Amniotic stem cell (primary cell): ENCODE measurements around the gene ARHGAP10.

Experiments
- DNase-seq: peaks from one replicate; lab custom pipeline; 2025; lab: John Stamatoyannopoulos, UW

ARHGAP10 gene

DNA sequence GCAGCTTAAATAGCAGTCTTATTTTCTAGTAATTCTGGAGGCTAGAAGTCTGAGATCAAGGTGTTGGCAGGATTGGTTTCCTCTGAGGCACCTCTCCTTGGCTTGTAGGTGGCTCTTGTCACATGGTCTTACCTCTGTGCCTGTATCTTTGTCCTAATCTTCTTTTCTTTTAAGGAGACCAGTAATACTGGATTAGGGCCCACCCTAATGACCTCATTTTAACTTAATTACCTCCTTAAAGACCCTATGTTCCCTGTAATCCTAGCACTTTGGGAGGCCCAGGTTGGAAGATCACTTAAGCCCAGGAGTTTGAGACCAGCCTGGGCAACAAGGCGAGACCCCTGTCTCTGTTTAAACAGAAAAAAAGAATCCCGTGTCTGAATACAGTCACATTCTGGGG lies 38.9 kb downstream of the ARHGAP10 start:
- DNase-seq: no peak

DNA sequence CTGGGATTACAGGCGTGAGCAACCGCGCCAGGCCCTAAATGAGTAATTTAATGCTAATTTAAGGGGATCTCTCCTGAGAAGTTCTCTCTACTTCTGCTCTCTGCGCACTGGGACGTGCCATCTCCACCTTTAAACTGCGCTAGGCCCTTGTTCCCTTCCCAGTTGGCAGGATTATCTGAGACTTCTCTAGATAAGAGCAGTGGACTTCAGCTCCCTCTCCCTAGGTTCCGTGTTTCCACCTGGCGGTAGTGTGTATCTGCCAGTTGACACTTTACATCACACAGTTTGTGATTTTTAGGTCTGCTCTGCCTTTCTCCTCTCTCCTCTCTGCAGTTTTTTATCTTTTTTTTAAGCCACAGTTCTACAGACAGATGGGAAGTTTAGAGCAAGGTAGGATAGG lies 40.2 kb downstream of the ARHGAP10 start:
- no peak for DNase-seq

DNA sequence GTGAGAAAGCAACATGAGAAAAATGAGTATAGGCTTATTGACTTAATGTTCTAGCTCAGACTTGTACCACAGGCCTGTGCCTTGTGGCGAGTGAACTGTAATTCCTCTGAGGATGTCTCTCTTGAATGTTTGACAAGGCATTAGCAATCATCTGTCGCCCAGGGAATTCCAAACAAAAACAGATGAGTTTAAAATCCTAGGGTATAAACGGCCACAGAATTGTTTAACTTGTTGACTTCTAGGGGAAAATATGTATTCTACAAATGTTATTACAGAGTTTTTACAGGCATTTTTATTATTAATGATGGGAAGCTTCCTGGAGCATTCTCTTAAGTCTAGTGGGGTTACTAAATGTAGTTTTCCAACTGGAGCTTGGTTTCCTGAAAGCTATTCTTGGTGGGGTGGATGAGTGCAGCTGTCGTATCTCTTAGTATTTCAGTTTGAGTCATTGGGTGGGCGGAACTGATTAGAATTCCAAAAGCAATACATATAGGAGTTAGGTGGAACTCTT lies 40.6 kb downstream of the ARHGAP10 start:
- DNase-seq: peak; percentile 73

DNA sequence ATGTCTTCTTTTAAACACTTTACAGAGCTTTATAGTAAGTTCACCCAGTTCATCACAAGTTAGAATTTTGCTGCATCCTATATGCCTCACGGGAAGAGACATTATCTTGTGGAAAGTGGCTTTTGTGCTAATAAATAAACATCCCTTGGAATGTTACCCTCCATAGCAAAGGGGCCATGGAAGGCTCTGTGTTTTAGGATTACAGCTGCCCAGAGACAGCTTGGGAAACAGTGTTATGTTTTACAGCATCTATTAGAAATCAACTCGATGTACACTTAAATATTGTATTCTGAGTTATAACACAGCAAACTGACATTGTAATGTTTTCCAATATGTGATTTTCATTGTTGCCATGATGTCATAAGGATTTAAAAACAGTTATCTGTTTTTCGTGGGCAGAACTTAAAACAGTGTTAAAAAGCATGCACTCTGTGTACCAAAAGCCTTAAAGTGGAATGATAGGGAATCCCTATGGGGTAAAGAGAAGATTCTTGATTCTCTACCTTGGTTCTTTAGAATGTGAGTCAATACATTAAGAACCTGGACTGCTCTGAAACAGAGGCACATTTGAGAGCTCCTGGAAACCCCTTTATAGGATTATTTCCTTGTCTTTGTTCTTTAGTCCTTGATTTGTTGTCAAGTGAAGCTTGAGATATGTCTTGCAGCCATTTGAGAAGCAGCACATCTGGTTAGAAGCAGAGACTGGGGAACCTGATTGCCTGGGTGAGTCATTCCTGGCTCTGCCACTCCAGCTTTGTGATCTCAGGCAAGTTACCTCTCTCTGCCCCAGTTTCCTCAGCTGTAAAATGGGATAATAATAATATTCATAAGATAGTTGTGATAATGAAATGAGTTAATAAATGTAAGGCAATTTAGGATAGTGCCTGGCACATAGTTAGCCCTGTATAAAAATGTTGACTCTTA lies 41.6 kb downstream of the ARHGAP10 start:
- DNase-seq: peak; percentile 43

DNA sequence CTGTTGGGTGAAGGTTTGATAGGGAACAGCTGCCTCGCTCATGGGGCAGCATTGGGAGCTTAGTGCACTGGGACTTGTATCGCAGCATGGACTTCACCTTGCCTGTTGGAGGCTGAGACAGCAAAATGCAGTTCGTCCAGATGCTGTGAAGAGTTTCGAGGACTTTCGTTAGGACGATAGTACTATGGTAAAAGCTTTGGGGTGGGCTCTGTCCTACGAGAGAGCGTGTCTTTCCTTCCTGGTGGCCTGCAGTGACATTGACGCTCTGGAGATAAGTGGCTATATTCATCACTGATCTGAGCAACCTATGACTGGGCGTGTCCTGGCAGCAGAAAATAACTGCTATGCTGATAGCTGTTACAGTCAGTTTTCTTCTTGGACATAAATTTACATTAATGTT lies 44.8 kb downstream of the ARHGAP10 start:
- no peak for DNase-seq

DNA sequence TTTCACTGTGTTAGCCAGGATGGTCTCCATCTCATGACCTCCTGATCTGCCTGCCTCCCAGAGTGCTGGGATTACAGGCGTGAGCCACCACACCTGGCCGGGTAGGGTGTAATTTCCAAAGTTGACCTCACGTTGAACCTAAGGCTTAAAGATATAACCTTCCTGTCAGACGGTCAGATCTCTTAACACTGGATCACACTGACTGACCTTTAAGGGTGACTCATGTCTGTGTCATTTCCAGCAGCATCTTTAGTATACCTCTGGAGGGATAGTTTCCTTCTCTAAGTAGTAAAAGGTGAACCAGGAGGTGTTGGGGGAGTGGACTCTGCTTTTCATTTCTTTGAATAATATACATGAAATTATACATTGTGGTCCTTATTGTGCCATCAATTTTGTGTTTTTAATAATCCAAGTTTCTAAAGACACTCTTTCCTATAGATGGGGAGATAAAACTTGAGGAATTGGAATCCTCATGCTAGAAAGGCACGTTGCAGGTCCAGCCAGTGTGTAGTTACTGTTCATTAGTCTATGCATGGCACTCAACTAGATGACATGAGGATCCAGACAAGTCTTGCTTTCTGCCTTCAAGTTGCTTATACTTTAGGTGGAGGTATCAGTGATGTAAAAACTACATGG lies 45.7 kb downstream of the ARHGAP10 start:
- DNase-seq: no peak

DNA sequence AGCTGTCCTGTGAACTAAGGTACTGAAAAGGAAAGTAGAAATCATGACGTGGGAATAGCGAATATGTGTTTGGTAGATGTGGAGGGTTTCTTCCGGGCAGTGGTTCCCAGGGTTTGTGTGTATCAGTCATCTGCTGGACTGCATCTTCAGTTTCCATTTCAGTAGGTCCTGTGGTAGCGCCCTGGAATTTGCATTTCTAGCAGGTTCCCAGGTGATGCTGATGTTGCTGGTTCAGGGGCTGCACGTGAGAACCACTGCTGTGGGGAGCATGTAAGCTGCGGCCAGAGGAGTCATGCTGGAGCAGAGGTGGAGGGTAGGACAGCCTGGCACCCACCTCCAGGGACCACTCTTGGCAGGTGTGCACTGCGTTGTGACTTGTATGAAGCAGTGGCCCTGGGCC lies 47.1 kb downstream of the ARHGAP10 start:
- DNase-seq: no peak

DNA sequence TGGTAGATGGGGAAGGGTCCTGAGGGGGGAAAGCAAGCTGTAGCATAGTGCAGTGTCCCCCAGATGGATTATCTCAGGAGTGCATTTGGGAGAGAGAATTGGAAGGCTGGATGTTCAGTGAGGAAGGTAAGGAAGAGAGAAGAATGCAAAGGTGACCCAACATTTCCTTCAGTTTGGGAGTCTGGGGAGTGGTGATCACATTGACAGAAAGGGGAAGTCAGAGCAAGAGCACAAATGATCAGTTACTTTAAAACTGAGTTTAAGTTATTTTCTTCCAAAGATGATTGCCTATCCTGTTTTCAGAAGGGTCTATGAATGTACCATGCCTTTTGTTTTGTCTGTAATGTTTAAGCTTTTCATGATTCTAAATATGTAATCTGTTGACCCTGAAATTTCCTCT lies 47.6 kb downstream of the ARHGAP10 start:
- no peak for DNase-seq

DNA sequence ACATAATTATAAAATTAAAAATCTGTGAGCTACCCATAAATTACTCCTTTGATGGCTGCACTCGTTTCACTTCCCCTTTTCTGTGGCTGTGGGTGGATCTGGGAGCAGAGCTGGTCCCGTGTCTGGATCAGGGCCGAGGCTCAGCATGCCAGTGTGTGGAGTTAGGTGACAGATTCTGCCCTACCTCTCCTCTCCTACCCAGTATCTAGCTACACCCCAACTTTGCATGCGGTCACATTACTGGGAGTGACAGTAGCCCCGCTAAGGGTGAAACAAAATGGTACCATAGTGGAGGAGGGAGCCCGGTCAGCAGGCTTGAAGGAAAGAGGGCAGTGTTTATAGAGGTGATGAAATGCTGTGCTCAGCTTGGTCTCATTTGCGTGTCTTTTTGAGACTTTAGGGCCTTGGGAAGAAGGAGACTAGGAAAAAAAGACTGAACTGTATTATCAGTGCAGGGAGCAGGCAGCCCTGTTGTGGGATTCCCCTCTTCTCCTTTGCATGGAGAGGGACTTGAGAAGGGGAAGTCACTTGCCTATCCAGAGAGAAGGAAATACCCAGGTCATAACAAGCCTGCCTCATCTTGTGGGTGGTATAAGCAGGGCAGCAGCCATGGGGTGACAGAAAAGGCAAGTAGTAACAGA lies 48.4 kb downstream of the ARHGAP10 start:
- no peak for DNase-seq

DNA sequence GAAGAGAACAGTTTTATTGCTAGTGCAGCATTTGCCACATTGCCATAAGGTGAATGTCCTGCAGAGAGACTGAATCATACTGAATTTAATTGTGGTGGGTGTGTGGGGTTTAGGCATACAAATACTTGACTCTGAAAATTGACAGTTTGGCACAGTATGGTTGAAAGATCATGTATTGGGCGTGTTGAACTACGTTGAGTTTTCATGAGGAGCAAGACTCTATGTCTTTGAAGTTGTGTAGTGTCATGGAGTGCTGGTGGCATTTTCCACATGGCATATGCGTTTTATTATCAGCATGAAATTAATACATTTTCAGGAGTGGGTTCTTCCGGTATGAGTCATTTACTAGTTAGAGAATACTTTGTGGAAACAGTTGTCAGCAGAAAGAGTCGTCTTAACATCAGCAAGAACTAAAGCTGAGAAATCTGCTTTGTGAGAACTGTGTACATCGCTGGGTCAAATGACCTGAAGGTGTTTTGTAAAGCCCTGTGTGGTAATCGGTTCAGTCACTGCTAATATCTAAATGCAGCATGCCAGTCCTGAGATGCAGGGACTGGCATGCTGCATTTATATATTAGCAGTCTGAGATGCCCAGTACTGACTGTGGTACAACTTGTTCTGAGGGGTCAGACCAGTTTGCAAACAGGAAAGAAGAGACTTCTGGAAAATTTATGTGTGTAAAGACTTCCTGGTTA lies 50.3 kb downstream of the ARHGAP10 start:
- DNase-seq: no peak

DNA sequence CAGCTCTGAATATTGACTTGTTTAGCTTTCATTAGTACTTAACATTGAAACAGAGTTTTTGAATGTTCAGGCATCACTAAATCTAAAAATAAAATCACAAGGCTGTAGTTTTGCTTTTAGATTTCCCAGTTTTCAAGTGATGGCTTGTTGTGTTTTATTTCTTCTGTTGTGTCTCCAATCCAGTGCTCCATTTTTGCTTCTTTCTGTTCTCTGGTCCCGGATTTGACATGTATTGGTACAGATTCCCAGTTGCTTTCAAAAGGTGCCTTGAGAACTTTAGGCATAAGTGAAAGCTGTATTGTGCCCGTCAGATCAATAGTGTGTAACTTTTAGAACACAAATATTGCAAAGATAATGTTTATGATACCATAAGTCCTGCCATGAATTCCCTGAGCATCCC lies 53.2 kb downstream of the ARHGAP10 start:
- no peak for DNase-seq

DNA sequence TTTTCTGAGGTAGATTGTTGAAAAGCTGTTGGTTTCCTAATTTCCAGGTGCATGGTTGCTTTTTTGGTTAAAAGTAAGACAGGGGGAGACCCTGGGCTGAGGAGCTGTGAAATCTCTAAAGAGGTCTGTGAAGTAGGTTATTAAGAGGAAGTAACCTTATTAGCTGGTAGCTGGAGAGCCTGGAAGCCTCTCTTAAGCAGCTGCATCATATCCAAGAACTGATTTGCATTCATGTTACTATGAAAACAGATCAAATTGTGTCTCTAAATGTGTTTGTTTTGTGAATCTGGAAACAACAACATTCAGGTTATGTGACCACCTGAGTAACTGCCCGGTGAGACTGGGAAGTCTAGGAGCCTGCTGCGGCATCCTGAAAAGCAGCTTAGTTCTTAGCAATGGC lies 54.1 kb downstream of the ARHGAP10 start:
- no peak for DNase-seq

DNA sequence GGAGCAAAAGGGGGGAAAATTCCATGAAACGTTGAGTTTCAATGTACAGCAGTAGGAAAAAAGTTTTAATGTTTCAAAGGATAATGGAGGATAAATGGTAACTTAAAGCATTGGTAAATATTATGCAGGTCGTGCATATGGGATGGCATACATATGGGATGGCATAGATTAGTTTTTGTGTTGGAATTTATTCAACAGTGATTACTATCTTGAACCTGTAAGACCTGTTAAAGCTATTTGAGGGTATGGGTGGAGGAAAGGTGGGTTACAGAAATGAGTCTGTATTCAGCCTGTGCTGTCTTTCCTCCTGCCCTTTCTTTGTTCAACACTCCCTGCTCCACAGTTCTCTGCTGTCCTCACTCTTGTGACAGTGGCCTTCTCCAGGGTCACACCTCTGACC lies 54.6 kb downstream of the ARHGAP10 start:
- no peak for DNase-seq

DNA sequence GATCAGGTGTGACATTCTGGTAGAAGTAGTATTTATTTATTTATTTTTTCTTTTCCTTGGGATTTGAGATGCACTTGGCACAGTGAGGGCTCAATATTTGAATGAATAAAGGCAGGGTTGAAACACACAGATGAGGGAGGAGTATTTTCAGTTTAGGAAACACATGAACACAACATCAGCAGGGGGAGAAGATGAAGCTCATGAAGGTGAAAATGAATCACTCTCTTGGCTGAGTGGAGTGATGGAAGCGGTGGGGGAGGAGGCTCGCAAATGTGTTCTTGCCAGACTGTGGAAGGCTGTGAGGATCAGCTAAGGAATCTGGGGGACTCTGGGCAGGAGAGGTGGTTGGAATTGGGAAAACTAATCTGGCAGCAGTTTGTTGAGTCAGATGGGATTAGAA lies 55.3 kb downstream of the ARHGAP10 start:
- no peak for DNase-seq

DNA sequence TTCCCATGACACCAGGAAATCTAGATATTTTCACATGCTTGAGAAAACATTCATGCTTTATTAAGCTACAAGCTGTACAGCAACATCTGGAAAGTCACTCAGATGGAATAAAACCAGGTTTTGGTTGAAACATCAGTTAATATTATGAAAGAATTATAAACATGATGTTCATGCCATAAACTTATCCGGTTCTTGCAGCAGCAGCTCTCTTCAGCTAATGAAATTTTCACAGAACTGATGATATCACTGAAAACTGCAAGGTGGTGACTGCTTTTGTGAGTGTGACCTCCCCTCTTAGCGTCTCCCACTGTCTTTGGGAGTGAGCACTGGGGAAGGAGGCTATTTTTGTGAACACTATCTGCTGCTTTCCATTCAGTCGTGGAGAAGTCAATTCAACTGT lies 56.9 kb downstream of the ARHGAP10 start:
- no peak for DNase-seq

DNA sequence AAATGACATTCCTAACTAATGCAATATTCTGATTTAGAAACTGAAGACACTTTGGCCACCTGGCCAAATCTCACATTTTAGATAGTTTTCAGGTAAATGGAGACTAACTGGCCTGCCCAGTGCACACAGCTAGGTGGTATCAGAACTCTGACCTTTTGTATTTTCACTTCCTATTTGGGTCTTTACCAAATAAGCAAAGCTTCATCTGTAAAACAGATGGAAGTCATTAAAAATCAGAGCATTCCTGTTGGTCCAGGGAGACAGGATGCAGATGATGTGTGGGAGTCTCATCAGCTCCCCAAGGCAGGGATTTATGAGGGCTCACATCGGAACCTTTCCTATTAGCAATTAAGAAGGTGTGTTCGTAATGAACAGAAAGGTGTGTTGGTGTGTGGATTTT lies 57.7 kb downstream of the ARHGAP10 start:
- DNase-seq: no peak

DNA sequence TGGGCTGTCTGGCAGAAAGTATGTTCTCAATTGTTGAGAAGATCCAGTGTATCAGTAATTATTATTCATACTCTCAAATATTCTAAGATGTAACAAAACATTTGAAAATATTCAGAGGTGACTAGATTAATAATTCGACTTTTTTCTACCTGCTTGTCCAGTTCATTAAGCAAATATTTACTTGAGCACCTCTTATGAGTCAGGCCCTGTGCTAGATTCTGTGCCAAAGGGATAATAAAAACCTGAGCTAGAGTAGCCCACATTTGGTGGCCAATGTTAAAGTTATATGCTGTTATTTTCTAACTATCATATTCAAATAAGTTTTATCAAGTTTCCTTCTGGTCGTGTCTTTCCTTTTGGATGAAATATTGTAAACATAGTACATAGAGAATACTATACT lies 58.5 kb downstream of the ARHGAP10 start:
- DNase-seq: no peak

DNA sequence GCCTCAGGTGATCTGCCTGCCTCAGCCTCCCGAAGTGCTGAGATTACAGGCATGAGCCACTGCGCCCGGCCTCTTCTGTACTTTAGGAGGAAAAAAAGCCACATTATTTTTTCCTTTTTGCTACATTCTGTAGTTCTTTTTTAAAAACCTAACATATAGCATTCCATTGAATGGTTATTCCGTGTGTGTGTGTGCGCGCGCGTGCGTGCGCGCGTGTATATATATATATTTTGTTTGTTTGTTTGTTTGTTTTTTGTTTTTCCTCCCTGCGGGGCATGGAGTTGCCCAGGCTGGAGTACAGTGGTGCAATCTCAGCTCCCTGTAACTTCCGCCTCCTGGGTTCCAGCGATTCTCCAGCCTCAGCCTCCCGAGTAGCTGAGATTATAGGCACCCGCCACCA lies 59.5 kb downstream of the ARHGAP10 start:
- DNase-seq: no peak

DNA sequence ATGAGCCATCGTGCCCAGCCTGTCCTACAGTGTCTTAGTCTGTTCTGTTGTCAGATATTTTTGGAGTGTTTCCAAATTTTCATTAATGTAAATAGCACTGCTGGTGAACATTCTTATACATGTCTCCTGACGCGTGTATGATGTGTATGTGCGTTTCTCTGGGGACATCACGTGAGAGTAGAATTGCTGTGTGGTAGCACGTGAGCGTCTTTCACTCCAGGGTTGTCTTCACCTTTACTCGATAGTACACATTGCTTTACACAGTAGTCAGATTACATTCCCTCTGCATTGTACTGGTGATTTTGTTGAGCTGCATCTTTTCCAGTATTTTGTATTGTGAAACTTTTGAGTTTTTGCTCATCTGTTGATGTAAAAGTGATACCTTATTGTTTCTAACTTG lies 60.0 kb downstream of the ARHGAP10 start:
- no peak for DNase-seq

DNA sequence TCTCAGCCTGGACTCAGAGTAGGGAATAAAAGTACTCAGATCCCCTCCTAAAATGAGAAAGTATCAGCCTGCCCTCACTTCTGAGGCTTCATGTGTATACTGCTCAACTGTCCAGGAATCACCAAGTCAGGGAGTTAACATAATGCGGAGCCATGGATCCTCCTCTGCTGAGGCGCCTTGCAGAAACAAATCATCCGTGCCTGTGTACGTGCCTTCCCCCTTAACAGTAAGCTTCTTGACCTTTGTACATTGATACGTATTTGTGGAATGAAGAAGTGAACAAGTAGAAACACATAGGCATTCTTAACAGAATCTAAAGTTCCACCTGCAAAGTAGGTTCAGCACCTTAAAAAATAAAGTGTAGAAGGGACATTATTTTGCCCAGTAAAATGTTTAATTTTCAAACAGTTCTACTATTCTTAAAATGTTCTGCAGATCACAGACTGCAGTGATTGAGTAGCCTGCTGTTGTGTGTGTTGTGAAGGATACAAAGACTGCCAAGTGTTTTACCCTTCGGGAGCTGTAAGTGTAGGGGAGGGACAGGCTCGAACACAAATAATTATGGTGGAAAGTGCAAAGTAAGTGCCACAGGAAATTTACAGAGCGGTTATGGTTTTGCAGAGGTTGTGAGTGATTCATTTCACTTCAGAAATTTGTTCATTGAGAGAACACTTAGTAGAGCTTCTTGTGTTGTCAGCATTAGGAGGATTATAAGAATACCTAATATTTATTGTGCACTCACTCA lies 61.9 kb downstream of the ARHGAP10 start:
- DNase-seq: no peak

DNA sequence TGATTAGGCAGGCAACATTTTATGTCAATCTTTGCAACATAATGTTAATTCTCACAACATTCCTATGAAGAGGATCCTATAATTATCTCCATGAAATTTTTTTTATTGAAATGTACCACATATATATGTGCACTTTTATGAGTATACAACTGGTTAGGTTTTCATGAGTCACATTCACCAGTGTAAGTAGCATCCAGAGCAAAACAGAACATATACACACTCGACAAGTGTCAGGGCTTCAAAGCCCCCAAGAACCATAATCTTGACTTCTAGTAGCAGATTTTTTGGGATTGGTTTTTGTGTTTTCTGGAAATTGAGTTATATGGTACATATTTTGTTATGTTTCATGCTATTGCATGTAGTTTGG lies 62.4 kb downstream of the ARHGAP10 start:
- DNase-seq: no peak
